Hindlimb muscle (tissue), 1 donor: ENCODE measurements around the gene RPAP2. TPM values are rescaled to one million over a fixed set of nuclear protein-coding genes. Genes with fewer than 3 reads are reported as not detected.
"Not testable (repeated sequence)": the region's sequence is repeated elsewhere in the genome, so short reads cannot be mapped to it uniquely, and the experiment has no call there.

Experiments
- DNase-seq: peaks from one replicate; pipeline ENCODE4 v3.0.0-alpha.2; 2013
- polyA plus RNA-seq: library from polyadenylated mRNA; unstranded; fragments of 120-200 nt; gene quantifications from one replicate; pipeline ENCODE4 v1.2.1, GENCODE V29; 2013; ENCODE audit not compliant: insufficient read length

Gene RPAP2
- 16.6 TPM for polyA plus RNA-seq

- peak; percentile 91 for DNase-seq
Observed at GRCh38 chr1:92298573-92299476, at the start of gene RPAP2, which contains the start of gene GLMN. TSS of gene RPAP2 (plus strand) at chr1:92299059. CDS start at chr1:92299074, 15 bp downstream. TSS of gene GLMN (minus strand) at chr1:92298987. CDS start at chr1:92297999, 988 bp downstream.

GRCh38 chr1:92254714-92255113 lies 44.1 kb upstream of the RPAP2 start:
- DNase-seq, result not testable (repeated sequence)

GRCh38 chr1:92259350-92259749 lies 39.5 kb upstream of the RPAP2 start:
- DNase-seq, result no peak

- no peak for DNase-seq
Observed at GRCh38 chr1:92262516-92262915, 36.3 kb upstream of the RPAP2 start.

- DNase-seq, result peak; percentile 10
Observed at GRCh38 chr1:92273039-92273438, 25.8 kb upstream of the RPAP2 start.

GRCh38 chr1:92274939-92275338 lies 23.9 kb upstream of the RPAP2 start:
- DNase-seq, result no peak

- DNase-seq, result no peak
Observed at GRCh38 chr1:92276082-92276481, 22.8 kb upstream of the RPAP2 start.

GRCh38 chr1:92277105-92277723 lies 21.6 kb upstream of the RPAP2 start:
- DNase-seq, result no peak

- not testable (repeated sequence) for DNase-seq
Observed at GRCh38 chr1:92279781-92280180, 19.1 kb upstream of the RPAP2 start.

- DNase-seq, result not testable (repeated sequence)
Observed at GRCh38 chr1:92281411-92281810, 17.4 kb upstream of the RPAP2 start.

- DNase-seq, result peak; percentile 42
Observed at GRCh38 chr1:92291372-92291999, 7.4 kb upstream of the RPAP2 start.

GRCh38 chr1:92298213-92298572 lies 666 bp upstream of the RPAP2 start:
- peak; percentile 13 for DNase-seq

GRCh38 chr1:92299477-92300150 lies 755 bp downstream of the RPAP2 start:
- no peak for DNase-seq

- DNase-seq, result no peak
Observed at GRCh38 chr1:92301021-92301420, 2.2 kb downstream of the RPAP2 start.

- no peak for DNase-seq
Observed at GRCh38 chr1:92306020-92306419, 7.2 kb downstream of the RPAP2 start.

- no peak for DNase-seq
Observed at GRCh38 chr1:92307980-92308379, 9.1 kb downstream of the RPAP2 start.

- DNase-seq, result no peak
Observed at GRCh38 chr1:92310185-92310597, 11.3 kb downstream of the RPAP2 start.

GRCh38 chr1:92314024-92314423 lies 15.2 kb downstream of the RPAP2 start:
- DNase-seq, result no peak

- DNase-seq, result no peak
Observed at GRCh38 chr1:92315766-92316599, 17.1 kb downstream of the RPAP2 start.

- DNase-seq, result no peak
Observed at GRCh38 chr1:92317836-92318493, 19.1 kb downstream of the RPAP2 start.
